ENCODE measurements around the gene RGS12.

RGS12 gene

DNA sequence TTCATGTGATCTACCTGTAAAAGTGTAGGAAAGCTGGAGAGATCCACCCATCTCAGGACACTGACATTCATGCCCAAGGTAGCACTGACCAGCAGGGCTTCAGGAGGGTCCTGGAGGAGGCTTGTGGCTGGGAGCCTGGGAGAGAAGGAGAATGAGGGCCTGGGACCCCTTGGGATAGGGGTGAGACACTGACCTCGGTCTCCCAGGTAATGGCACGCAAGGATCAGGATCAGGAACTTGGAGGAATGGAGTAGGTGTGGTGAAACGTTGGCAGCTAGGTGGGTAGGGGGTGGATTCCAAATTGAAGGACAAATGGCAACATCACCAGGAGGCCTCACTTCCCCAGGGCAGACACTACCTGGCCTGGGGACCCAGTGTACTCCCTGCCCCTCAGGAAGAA, 12.4 kb upstream of the RGS12 start:
- no peak for DNase-seq

DNA sequence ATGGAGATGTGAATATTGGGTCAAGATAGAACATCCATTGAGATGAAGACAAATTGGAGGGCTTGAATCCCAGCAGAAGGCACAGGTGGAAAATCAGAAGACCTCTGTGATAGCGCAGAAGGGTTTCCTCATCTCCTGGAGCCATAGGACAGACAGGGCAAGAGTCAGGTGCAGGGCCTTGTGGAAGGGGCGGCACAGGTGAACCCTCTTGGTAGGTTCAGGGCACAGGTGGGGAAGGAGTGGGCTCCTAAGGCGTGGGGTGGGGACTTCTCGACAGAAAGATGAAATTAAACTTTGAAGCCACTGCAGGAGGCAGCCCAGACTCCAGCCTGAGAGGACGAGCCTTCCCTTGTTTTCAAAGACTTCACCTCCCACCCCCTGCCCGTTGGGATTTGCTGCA, 9.3 kb upstream of the RGS12 start:
- DNase-seq, result no peak

DNA sequence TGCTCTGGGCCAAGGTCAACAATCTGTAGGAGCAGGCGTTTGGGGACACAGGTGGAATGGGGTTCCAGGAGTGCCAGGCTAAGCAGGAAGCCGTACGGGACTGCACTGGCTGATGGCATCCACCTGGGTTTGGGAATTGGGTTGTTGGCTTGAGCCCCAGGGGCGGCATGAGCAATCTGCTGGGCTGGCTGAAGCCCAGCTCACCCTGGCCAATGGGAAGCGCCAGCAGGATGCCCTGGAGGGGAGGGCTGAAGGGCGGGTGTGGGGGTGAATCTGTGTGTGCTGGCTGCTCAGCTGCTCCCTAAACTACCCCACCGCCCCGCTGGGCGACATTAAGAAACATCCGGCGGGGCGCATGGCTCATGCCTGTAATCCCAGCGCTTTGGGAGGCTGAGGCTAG, 8.9 kb upstream of the RGS12 start:
- no peak for DNase-seq

DNA sequence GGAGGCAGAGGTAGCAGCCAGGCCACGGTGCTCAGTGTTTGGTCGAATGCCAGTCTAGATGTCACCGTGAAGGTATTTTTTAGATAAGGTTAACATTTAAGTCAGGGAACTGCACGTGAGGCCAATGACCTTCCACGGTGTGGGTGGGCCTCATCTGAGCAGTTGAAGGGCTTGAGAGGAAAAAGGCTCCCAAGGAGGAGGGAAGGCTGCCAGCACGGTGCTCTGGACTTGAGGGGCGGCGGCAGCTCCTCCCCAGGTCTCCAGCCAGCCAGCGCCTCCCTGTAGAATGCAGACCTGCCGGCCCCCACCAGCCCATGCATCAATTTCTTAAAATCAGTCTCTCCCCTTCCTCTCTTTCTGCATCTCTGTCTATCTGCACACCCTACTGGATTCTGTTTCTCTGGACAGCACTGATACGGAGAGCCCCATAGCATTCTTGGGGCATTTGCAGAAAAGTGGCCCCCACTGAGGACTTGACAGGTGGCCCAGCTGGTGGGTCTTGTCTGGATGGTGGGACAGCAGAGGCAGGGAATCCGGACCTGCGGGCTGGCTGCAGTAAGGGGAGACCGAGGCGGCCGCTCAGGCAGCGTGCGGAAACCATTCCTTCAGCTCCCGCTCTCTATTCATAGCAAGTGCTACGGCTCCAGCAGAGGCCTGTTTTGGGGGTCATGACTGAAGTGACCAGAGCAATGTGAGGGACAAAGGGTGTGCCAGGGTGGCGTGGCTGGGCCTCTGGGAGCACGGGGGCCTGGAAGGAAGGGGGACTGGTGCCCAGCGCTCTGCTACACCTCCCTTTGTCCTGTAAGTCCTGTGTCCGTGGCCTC, 7.9 kb upstream of the RGS12 start:
- no peak for DNase-seq

DNA sequence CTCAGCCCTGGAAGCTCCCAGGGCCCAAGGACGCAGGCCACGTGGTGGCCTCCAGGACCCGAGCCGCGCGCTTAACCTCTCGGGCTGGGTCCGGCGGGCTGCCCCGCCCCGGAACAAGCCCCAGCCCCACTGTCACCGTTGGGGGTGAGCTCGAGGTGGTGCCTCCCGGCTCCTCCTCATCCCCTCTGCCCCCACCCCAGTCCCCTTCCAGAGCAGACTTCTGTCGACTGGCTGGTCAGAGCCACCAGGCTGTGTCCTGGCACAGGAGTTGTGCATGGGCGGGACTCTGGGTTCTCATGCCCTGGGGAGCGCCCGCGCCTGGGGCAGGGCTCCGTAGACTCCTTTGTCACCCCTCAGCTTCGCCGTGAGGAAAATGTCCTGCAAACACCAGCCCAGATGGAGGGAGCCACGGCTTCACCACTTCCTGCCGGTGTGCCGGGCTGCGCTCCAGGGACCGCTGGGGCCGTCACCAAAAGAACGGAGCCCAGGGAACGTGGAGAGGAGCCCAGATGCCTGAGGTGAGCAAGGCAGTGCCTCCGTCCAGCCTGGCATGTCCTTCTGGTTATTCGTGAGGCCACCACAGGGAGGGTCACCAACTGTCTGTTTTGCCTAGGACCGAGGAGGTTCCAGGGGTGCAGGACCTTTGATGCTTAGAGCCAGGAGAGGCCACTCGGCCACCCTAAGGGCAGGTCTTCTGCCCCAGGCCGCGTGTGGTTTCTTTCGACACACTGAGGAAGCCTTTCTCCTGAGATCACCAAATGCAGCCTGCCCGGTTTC, 7.1 kb upstream of the RGS12 start:
- DNase-seq, result peak; percentile 90 to 94 (median 94)

DNA sequence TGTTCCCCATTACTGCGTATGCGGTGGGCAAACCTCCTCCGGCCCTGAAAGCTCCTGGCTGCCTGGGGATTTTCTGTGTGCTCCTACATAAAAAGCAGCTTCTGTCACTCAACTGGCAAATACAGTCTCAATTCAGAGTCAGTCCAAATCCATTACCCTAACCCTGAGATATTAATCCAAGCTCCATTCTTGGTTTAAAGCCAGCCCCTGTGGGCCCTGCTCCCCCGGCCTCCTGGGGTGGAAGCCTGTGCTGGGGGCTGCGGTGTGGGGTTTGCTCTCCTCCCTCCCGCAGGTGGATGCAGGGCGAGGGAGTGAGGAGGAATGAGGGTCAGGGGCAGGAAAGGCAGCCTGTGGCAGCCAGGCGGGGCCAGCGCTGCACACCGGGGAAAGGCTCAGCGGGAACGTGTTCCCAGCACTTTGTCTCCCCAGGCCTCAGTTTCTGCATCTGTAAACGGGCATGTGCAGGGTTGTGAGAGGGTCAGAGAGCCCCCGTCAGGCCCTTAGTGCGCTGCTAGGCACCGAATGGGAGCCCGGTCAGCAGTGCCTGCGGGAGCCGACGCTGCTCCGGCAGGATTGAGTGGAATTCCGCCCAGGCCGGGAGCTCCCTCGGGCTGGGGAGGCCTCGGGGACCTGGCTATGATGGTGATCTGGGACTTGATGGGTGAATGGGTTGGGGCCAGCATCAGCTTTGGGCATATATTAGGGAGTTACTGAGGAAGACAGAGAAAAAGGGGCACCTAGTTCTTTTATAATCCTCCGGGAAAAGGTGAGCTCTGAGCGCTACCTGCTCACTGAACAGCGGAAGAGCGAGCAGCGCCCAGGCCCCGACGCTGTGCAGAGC, 6.3 kb upstream of the RGS12 start:
- no peak for DNase-seq

DNA sequence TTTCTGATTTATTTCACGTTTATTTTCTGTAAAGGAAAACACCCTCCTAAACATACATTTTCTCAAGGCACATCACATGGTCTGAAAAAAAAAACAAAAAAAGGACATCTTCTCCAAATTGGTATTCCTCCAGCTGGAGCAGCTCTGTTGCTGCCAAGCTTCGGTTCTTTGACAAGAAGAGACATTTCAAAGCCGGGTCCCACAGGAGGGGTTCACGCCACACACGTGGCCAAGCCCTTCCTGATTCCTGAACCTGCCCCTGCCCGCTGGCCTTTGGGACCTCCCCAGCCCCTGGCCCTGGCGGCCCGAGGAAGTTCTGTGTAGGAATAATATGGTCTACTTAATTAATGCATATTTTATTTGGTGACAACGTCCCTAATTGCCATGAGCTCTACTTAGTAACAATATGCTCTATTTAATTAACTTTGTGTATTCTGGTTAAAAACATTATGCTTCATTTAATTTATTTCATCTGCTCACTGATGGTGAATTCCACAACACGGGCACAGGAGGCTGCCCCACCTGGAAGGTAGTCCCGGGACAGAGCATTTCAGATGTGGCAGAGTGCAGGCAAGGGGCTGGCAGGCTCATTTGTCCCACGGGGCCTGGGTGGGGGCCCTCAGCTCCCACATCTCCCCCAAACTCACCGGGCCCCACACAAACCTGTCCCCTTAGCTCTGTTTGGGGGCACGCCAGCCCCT, 5.4 kb upstream of the RGS12 start:
- no peak for DNase-seq

DNA sequence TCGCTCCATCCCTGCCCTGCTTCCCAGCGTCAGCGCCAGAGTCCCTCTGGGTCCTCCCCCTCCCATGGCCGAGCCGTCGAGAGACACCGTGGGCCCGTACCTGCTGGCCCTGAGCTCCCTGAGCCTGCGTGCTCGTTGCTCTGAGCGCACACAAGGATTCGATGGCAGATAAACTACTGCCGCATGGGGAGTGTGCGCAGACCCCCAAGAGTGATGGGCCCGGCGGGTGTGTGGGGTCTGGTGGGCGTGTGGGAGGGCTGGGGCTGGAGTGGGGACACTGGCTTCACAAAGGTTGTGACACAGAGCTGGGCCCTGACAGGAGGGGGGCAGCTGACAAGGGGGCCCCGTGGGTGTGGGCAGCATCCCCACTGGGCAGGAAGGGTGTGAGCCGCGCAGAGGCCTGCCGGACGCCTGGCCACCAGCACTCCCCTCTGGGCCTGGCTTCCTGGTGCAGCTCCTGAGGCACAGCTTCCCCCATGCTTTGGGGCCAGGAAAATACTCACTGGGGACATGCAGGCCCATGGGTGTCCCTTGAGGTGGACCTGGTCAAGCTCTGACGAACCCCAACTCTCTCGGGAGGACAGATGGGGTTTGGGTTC, 4.8 kb upstream of the RGS12 start:
- DNase-seq, result no peak

DNA sequence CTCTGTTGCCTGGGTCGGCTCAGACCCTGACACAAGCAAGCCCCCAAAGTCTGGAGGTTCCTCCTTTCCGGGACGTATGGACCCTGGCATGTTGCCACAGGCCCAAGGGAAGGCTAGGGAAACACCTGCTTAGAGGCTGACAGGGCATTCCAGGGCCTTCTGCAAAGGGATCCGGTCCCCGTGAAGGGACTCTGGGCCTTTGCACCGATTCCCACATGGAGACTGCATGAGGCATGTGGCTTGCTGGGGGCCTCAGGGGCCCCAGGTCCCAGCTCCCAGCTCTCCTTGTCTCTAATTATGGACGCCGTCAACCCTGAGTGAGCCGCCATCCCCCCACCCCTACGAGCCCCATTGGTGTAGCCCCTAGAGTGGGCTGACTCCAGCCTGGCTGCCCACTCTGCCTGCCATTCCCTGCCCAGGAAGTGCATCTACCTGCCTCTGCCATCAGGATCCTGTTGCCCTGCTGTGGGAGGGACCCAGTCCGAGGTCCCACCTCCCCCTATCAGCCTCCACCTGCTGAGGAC, 4.2 kb upstream of the RGS12 start:
- no peak for DNase-seq

DNA sequence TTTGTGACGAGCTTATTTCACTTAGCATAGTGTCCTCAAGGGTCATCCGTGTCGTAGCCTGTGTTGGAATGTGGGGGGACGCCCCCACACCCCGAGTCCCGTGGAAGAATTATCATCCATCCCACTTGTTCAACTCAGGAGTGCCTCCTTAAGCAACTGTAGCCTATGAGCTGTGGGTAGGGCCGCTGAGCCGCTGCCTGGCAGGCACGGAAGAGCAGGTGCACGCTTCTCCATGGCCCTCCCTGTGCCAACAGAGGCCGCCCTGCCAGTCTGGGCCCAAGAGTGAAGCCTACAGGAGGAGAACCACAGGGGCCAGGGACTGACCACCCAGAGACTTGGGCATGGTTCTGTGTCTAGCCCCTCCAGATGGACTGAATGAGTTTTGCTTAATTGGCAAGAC, 2.3 kb upstream of the RGS12 start:
- DNase-seq, result no peak

DNA sequence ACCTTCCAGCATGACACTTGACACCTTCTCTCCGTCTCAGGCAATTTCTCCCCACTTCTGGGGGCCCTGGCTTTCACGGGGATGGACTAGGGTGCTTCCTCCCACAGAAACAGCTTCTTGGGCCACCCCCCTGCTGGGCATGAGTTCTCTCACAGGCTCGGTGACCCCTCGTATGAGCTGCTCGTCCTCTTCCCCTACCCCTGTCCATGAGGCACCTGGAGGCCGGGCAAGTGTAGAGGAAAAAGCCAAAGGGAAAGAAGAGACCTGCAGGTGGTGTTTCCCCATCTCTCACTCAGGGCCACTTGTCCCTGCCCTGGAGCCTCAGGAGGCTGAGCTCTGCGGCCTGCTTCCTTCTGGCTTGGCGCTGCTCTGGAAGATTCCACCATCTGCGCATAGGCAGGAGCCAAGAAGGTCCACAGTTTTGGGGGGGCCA, 1.9 kb upstream of the RGS12 start:
- no peak for DNase-seq

DNA sequence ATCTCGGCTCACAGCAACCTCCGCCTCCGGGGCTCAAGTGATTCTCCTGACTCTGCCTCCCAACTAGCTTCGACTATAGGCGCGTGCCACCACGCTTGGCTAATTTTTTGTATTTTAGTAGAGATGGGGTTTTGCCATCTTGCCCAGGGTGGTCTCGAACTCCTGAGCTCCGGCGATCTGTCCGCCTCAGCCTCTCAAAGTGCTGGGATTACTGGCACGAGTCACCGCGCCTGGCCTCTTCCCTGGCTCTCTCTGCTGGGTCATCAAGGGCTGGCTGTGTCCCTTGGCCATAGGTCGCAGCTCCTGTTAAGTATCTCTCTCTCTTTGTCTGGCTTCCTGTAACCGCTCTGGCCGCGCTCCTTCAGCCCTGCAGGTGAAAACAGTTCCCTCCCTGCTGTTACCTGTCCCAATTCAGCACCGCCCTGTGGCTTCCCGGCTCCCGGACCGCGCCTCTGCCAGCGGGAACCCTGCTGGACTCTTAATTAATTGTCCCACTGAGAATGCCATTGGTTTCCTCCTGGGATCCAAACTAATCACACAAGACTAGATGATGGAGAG, 1.3 kb upstream of the RGS12 start:
- no peak for DNase-seq

DNA sequence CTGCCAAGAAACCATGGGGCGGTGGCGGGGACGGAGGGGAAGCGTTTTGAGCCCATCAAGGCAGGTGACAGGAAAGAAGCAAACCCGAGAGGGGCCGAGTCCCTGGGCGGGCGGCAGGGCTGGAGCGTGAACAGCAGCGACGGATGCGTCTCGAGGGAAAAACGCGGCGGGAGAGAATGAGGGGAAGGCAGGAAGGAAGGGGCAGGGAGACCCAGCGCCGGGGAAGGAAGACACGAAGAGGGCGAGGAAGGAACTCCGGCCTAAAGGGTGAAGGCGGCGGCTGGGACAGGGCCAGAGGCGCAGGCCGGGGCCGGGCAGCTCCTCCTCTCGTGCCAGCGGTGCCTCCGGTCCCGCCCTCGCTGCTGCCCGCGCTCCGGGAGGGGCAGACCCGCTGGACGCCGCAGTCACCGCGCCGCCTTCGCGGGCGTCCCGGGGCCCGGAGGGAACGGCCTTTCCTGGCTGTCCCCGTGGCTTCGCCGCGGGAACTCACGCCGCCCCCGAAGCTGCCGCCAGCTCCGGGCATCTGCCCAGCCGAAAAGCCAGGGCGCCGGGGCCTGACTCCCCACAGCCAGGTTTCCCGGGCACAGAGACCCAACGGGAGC, 751 bp upstream of the RGS12 start:
- DNase-seq, result peak; percentile 62 to 86 (median 78)

DNA sequence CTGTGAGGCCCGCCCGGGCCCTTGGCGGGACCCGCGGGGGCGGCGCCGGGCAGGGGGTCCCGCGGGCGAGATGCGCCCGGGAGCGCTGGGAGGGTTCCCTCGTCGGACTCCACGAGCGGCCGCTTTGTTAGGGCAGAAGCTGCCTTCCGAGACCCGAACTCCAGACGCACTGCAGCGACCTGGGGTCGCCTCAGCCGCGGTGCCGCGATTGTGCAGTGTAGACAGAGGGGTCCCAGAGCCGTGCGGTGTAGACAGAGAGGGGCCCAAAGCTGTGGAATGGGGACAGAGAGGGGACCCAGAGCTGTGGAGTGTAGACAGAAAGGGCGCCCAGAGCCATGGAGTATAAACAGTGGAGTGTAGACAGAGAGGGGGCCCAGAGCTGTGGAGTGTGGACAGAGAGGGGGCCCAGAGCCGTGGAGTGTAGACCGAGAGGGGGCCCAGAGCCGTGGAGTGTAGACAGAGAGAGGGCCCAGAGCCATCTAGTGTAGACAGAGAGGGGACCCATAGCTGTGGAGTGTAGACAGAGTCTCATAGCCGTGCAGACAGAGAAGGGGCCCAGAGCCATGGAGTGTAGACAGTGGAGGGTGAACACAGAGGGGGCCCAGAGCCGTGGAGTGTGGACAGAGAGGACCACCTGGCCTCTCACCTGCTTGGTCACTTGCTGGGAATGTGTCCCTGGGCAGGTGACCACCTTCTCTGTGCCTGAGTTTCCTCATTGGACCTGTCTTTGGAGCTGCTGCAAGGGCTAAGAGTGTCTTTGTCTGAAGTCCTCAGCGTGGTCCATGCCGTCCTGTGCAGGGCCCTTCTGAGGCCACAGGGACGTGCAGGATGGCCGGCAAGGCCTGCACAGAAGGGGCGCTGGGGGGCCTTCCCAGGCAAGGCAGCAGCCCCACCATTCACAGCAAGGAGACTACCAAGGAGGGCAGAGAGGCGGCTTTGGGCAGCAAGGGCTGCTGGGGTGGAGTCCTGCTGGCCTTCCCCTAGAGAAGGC, 875 bp downstream of the RGS12 start:
- no peak for DNase-seq

DNA sequence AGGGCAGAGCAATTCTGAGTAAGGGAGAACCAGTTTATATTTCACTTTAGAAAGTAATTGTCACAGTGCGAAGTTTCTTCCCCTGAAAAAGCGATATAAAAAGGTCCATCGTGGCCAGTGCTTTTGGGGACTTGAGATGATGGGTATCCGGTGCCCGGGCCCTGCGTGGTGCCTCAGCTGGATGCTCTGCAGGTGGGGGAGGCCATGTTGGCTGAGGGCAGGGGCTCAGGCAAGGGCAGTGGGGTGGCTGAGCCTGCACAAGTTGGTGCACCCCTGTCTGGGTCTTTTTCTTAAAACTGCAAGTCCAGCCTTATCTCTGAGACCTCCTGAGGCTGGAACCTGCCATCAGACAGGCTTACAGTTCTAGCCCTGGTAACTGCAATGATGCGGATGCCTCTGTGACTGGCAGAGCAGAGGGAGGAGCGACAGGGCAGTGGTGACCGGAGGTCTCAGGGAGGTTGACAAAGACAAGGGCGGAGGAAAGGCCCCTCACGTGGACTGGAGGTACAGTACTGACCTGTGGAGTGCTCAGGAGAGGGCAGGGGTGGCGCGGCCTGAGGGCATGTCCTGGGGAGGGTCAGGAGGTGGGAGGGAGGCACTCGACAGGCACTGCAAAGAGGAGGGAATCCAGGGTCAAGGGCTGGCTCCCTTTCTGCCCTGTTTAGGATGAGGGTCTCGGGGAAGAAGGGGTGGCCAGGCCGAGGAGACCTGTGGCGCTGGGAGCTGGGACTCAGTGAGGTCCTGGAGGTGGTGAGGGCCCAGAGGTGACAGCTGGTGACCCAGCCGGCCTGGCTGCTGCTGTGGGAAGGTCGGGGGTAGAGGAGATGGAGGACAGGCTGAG, 1.8 kb downstream of the RGS12 start:
- DNase-seq, result no peak

DNA sequence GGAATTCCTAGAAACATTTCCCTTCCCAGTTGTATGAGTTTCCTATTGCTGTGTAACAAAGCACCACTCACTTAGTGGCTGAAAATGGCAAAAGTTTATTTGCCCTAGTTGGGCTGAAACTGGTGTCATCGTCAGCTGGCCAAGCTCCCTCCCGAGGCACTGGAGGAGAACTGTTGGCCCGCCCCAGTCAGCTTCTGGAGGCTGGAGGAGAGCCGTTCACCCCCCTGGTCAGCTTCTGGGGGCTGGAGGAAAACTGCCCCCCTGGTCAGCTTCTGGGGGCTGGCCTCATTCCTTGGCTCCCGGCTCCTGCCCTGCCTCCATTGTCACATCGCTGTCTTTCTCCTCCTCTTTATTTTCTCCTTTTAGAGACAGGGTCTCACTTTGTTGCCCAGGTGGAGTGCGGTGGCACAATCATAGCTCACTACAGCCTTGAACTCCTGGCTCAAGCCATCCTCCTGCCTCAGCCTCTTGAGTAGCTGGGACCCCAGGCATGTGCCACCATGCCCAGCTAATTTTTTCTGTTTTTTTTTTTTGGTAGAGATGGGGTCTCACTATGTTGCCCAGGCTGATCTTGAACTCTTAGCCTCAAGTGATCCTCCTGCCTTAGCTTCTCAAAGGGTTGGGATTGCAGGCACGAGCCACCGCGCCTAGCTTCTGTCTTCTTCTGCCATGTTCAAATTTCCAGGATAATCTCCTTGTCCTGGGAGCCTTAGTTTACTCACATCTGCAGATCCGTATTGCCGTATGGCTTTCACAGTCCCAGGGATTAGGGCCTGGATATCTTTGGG, 3.2 kb downstream of the RGS12 start:
- DNase-seq, result no peak

DNA sequence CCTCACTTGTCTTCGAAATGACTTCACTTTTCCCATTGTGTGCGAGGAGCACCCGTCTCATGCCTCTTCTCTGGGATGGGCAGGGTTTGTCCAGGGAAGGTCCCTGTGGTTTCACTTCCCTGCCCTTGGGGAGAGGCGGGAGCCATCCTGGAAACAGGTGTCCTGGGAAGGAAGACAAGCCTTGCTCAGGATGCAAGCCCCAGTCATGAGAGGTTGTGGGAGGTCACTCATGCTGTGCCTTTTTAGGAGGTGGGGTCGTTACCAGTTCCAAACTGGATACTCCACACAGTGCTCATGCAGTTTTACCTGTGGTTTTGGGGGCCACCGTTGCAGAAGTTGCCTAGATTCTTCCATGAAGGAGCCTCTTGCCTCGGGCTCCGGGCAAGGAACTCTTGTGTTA, 3.8 kb downstream of the RGS12 start:
- no peak for DNase-seq

All from suppressor macrophage (primary cell).